SH-SY5Y (cell line): ENCODE measurements around the gene DENND6B.

ENCODE experiments used
- GATA2 ChIP-seq: IDR thresholded peaks from 2 replicates; pipeline ENCODE4 v1.6.1; 2011; ENCODE audit warnings: mild to moderate bottlenecking, low read depth, low read length
- GATA3 ChIP-seq: IDR thresholded peaks from 2 replicates; pipeline ENCODE4 v1.6.1; 2011; ENCODE audit warnings: low read depth, mild to moderate bottlenecking, low read length, moderate library complexity

The DENND6B gene

GRCh38 chr22:50313600-50313999 lies 13.2 kb downstream of the DENND6B start:
- TF ChIP-seq GATA2 (no peak), GATA3 (no peak)

- TF ChIP-seq GATA3 (no peak), GATA2 (no peak)
These were observed 13.8 kb downstream of the DENND6B start for GRCh38 chr22:50313021-50313420.

GRCh38 chr22:50312371-50312770 lies 14.4 kb downstream of the DENND6B start:
- no peak for TF ChIP-seq GATA3
- TF ChIP-seq GATA2 = no peak

GRCh38 chr22:50311606-50312351 lies 15.0 kb downstream of the DENND6B start:
- TF ChIP-seq GATA2 (no peak), GATA3 (no peak)

GRCh38 chr22:50310949-50311444 lies 15.8 kb downstream of the DENND6B start:
- TF ChIP-seq GATA3 (no peak), GATA2 (no peak)

- TF ChIP-seq GATA2 (no peak), GATA3 (no peak)
These were observed 16.6 kb downstream of the DENND6B start for GRCh38 chr22:50310031-50310722.

GRCh38 chr22:50309601-50309991 lies 17.2 kb downstream of the DENND6B start:
- TF ChIP-seq GATA2 (no peak), GATA3 (no peak)

GRCh38 chr22:50308986-50309600 lies 17.7 kb downstream of the DENND6B start:
- no peak for TF ChIP-seq GATA3
- no peak for TF ChIP-seq GATA2

GRCh38 chr22:50308597-50308935 lies 18.2 kb downstream of the DENND6B start:
- TF ChIP-seq GATA3 (no peak), GATA2 (no peak)

- TF ChIP-seq GATA3 = no peak
- no peak for TF ChIP-seq GATA2
These were observed 18.8 kb downstream of the DENND6B start for GRCh38 chr22:50307890-50308596.

- no peak for TF ChIP-seq GATA2
- no peak for TF ChIP-seq GATA3
These were observed 19.8 kb downstream of the DENND6B start, which contains the start of gene PLXNB2 for GRCh38 chr22:50306753-50307749. PLXNB2 (minus strand) TSS chr22:50307646; CDS start chr22:50290584, 17,062 bp downstream.

- TF ChIP-seq GATA3 = no peak
- no peak for TF ChIP-seq GATA2
These were observed 20.8 kb downstream of the DENND6B start for GRCh38 chr22:50305923-50306566.
